DND-41 (cell line): ENCODE measurements around the gene SHPK.

Experiments used
- ATAC-seq: fragments of 200-7000 bp; cut with Tn5 transposase; 3 replicates; pipeline ENCODE4 v1.9.1; 2021; ENCODE audit warnings: low read depth; ENCODE audit not compliant: insufficient read depth
- DNase-seq: peaks from one replicate; pipeline ENCODE4 v3.0.0-alpha.2; 2020
- H2AFZ ChIP-seq: 2 replicates; pipeline ENCODE4 v1.6.0; 2012; ENCODE audit warnings: low read depth, low read length
- H3K27ac ChIP-seq: 2 replicates; pipeline ENCODE4 v1.5.1; 2012; ENCODE audit warnings: low read length, inconsistent platforms
- H3K27me3 ChIP-seq: fragments of 200-600 bp; sonication (generic); 2 replicates; pipeline ENCODE4 v1.6.0; 2012; ENCODE audit warnings: low read length, mild to moderate bottlenecking, inconsistent platforms; ENCODE audit not compliant: insufficient read depth, poor library complexity
- H3K36me3 ChIP-seq: 2 replicates; pipeline ENCODE4 v1.5.1; 2012; ENCODE audit warnings: low read length, inconsistent platforms; ENCODE audit not compliant: insufficient read depth
- H3K4me1 ChIP-seq: 2 replicates; pipeline ENCODE4 v1.5.1; 2012; ENCODE audit warnings: mild to moderate bottlenecking, low read length; ENCODE audit not compliant: insufficient read depth
- H3K4me2 ChIP-seq: 2 replicates; pipeline ENCODE4 v1.6.0; 2012; ENCODE audit warnings: mild to moderate bottlenecking, moderate library complexity, low read length, inconsistent platforms; ENCODE audit not compliant: insufficient read depth
- H3K4me3 ChIP-seq, 2 experiments: fragments of 200-600 bp in 1 of 2; shearing (Covaris generic) in 1 of 2; 2 replicates each; pipeline ENCODE4 v1.5.1; 2012 to 2016; ENCODE audit warnings: inconsistent platforms in 2 of 2, low read length in 2 of 2, mild to moderate bottlenecking in 2 of 2, low read depth in 1 of 2, moderate library complexity in 1 of 2
- H3K79me2 ChIP-seq: 2 replicates; pipeline ENCODE4 v1.6.0; 2012; ENCODE audit warnings: low read length, inconsistent platforms; ENCODE audit not compliant: insufficient read depth
- H3K9ac ChIP-seq: 2 replicates; pipeline ENCODE4 v1.6.0; 2012; ENCODE audit warnings: low read depth, mild to moderate bottlenecking, inconsistent platforms, low read length, moderate library complexity
- H3K9me3 ChIP-seq: 2 replicates; pipeline ENCODE4 v1.5.1; 2012; ENCODE audit warnings: low read length, moderate library complexity, mild to moderate bottlenecking, inconsistent platforms; ENCODE audit not compliant: insufficient read depth, severe bottlenecking
- H4K20me1 ChIP-seq: 2 replicates; pipeline ENCODE4 v1.6.0; 2012; ENCODE audit warnings: low read length; ENCODE audit not compliant: insufficient read depth
- CTCF ChIP-seq: IDR thresholded peaks from 2 replicates; pipeline ENCODE4 v1.5.1; 2012; ENCODE audit warnings: borderline replicate concordance, low read length, moderate library complexity, mild to moderate bottlenecking; ENCODE audit not compliant: poor library complexity, severe bottlenecking; ENCODE audit errors: extremely low read depth
- EZH2 ChIP-seq: IDR thresholded peaks from 3 replicates; pipeline ENCODE4 v1.6.1; 2012; ENCODE audit warnings: borderline replicate concordance, low read depth, mild to moderate bottlenecking, moderate library complexity, low read length, inconsistent platforms; ENCODE audit not compliant: severe bottlenecking

The SHPK gene

GRCh38 chr17:3682033-3682432 lies 46.0 kb upstream of the SHPK start:
- ATAC-seq (no peak), DNase-seq (no peak)
- H3K27ac ChIP-seq, result no peak overlapping the region
- no peaks in the 10 kb centered on the region for H3K4me1 ChIP-seq
- H3K36me3 ChIP-seq, result no peaks in the 10 kb centered on the region
- H3K9ac ChIP-seq, result no peak overlapping the region
- no peak for TF ChIP-seq CTCF
- no peak for TF ChIP-seq EZH2
- H3K79me2 ChIP-seq, result no peaks in the 10 kb centered on the region
- H2AFZ ChIP-seq, result no peak overlapping the region
- H3K27me3 ChIP-seq, result no peaks in the 10 kb centered on the region
- H3K4me2 ChIP-seq, result no peak overlapping the region
- no peak overlapping the region for H3K4me3 ChIP-seq
- no peaks in the 10 kb centered on the region for H3K9me3 ChIP-seq
- no peaks in the 10 kb centered on the region; the same call in 1 of the 2 replicates for H4K20me1 ChIP-seq

- no peaks in the 10 kb centered on the region for H3K4me1 ChIP-seq
- no peaks in the 10 kb centered on the region for H3K79me2 ChIP-seq
- no peak overlapping the region for H3K4me2 ChIP-seq
- no peaks in the 10 kb centered on the region for H3K36me3 ChIP-seq
- H3K27me3 ChIP-seq, result no peaks in the 10 kb centered on the region
- DNase-seq (no peak), ATAC-seq (no peak)
- H4K20me1 ChIP-seq, result no peaks in the 10 kb centered on the region; the same call in 1 of the 2 replicates
- H3K9me3 ChIP-seq, result no peaks in the 10 kb centered on the region
- H3K9ac ChIP-seq, result no peak overlapping the region
- no peak overlapping the region for H2AFZ ChIP-seq
- TF ChIP-seq EZH2 (no peak), CTCF (no peak)
- no peak overlapping the region for H3K27ac ChIP-seq
- no peak overlapping the region for H3K4me3 ChIP-seq
Observed at GRCh38 chr17:3681565-3681964, 45.5 kb upstream of the SHPK start.

DNA sequence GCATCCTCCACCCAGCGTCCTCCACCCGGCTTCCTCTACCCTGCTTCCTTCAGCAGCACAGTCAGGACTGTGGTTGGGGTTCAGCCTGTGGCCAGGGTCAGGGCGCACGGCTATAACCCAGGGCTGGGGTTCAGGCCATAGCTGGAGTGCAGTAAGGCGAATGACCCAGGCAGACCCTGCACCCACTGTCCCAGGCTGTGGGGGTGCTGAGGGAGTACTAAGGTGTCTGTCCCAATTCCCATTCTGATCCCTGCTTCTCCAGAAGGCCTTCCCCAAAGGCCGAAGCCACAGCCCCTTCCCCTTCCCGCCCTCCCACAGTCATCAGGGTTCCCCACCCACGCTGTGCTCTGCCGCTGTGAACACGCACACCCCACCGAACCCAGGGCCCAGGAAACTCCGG lies 45.0 kb upstream of the SHPK start:
- no peak overlapping the region for H3K4me2 ChIP-seq
- no peak overlapping the region for H3K9ac ChIP-seq
- no peaks in the 10 kb centered on the region for H3K27me3 ChIP-seq
- no peaks in the 10 kb centered on the region for H3K36me3 ChIP-seq
- no peaks in the 10 kb centered on the region for H3K79me2 ChIP-seq
- no peak for TF ChIP-seq EZH2
- TF ChIP-seq CTCF, result no peak
- no peak for DNase-seq
- ATAC-seq, result no peak
- H3K4me1 ChIP-seq, result no peaks in the 10 kb centered on the region
- no peaks in the 10 kb centered on the region for H3K9me3 ChIP-seq
- H4K20me1 ChIP-seq, result no peaks in the 10 kb centered on the region; the same call in 1 of the 2 replicates
- H3K4me3 ChIP-seq, result no peak overlapping the region
- no peak overlapping the region for H2AFZ ChIP-seq
- no peak overlapping the region for H3K27ac ChIP-seq

- Histone ChIP-seq H4K20me1 (no peaks in the 10 kb centered on the region; the same call in 1 of the 2 replicates), H3K4me2 (no peak overlapping the region), H3K27me3 (no peaks in the 10 kb centered on the region), H3K4me3 (no peak overlapping the region), H3K9ac (no peak overlapping the region), H3K79me2 (no peaks in the 10 kb centered on the region), H3K4me1 (no peaks in the 10 kb centered on the region), H3K9me3 (no peaks in the 10 kb centered on the region), H3K36me3 (no peaks in the 10 kb centered on the region), H3K27ac (no peak overlapping the region), H2AFZ (no peak overlapping the region)
- DNase-seq, result no peak
- TF ChIP-seq CTCF (no peak), EZH2 (no peak)
- ATAC-seq, result no peak
Observed at GRCh38 chr17:3679531-3680126, 43.6 kb upstream of the SHPK start.
